HUES6 (cell line): Measurements from ENCODE around the gene COL5A1.

Experiments
- H3K27ac ChIP-seq: 2 replicates; pipeline ENCODE4 v1.7.0; 2013; ENCODE audit warnings: low read depth, mild to moderate bottlenecking, low read length, inconsistent platforms
- H3K27me3 ChIP-seq: 2 replicates; pipeline ENCODE4 v1.6.1; 2013; ENCODE audit warnings: low read length; ENCODE audit not compliant: control insufficient read depth, insufficient read depth
- H3K36me3 ChIP-seq: 2 replicates; pipeline ENCODE4 v1.6.1; 2013; ENCODE audit warnings: low read length; ENCODE audit not compliant: control insufficient read depth, insufficient read depth
- H3K4me1 ChIP-seq: 2 replicates; pipeline ENCODE4 v1.6.1; 2013; ENCODE audit warnings: low read length; ENCODE audit not compliant: control insufficient read depth, insufficient read depth
- H3K4me3 ChIP-seq: 2 replicates; pipeline ENCODE4 v1.5.1; 2013; ENCODE audit warnings: low read depth, low read length
- H3K9ac ChIP-seq: one replicate; pipeline ENCODE4 v1.6.1; 2013; ENCODE audit warnings: mild to moderate bottlenecking, low read length
- H3K9me3 ChIP-seq: 2 replicates; pipeline ENCODE4 v1.6.1; 2013; ENCODE audit warnings: low read depth, low read length; ENCODE audit not compliant: control insufficient read depth, insufficient read depth

Gene COL5A1

GRCh38 chr9:134843740-134844139, 202.1 kb downstream of the COL5A1 start:
- H3K4me3 ChIP-seq = no peak overlapping the region
- H3K36me3 ChIP-seq = peaks cover 6% of the 10 kb centered on the region; the same call in 1 of the 2 replicates
- H3K27me3 ChIP-seq = no peaks in the 10 kb centered on the region
- H3K27ac ChIP-seq = no peak overlapping the region
- H3K4me1 ChIP-seq = no peaks in the 10 kb centered on the region
- H3K9me3 ChIP-seq = peaks cover 9% of the 10 kb centered on the region
- H3K9ac ChIP-seq = no peak overlapping the region

DNA sequence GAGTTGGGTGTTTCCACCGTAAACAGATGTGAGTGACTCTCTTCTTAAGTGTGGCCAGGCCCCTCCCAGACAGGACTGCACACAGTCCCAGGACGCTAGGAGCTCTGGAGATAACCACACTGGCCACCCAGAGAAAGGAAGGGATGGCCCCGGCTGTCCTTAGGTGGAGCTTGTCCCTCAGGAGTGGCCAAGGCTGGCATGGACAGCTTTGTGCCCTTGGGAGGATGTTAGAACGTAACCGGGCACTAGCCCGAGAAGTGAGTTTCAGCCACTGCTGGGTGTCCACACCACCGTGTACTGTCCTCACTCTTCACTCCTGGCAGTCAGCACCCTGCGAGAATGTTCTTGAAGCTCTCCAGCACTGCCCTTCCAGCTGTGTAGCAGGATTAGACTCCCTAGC, 203.2 kb downstream of the COL5A1 start:
- Histone ChIP-seq H3K4me1 (no peaks in the 10 kb centered on the region), H3K36me3 (peaks cover 6% of the 10 kb centered on the region; the same call in 1 of the 2 replicates), H3K4me3 (no peak overlapping the region), H3K9ac (no peak overlapping the region), H3K27me3 (no peaks in the 10 kb centered on the region), H3K9me3 (peaks cover 17% of the 10 kb centered on the region), H3K27ac (no peak overlapping the region)

DNA sequence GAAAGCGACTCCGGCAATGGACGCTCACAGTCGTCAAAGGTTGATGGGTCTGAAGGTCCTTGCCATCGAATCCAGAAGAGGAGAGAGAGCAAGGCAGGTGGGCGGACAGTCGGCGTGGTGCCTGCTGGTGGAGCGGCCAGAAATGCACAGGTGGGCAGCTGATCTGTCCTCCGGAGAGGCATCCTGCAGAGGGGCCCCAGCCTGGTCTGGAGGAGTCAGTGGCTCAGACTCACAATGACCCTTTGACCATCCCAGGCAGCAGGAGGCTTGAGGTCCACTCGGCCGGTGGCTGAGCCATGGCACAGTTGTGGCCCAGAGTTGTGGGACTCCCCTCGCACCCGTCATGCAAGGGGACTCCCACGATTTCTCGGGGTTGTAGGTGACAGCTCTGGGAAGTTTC, 204.6 kb downstream of the COL5A1 start:
- Histone ChIP-seq H3K9ac (no peak overlapping the region), H3K9me3 (peaks cover 30% of the 10 kb centered on the region), H3K4me3 (no peak overlapping the region), H3K27ac (no peak overlapping the region), H3K27me3 (no peaks in the 10 kb centered on the region), H3K4me1 (no peaks in the 10 kb centered on the region), H3K36me3 (peaks cover 6% of the 10 kb centered on the region; the same call in 1 of the 2 replicates)

DNA sequence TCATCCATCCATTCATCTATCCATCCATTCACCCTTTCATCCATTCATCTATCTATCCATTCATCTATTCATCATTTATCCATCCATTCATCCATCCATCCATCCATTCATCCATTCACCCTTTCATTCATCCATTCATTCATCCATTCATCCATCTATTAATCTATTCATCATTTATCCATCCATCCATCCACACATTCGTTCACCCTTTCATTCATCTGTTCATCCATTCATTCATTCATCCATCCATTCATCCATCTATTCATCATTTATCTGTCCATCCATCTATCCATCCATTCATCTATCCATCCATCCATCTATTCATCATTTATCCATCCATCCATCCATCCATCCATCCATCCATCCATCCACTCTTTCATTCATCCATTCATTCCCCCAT, 205.1 kb downstream of the COL5A1 start:
- H3K4me3 ChIP-seq = no peak overlapping the region
- H3K36me3 ChIP-seq = peaks cover 3% of the 10 kb centered on the region; the same call in 1 of the 2 replicates
- no peaks in the 10 kb centered on the region for H3K27me3 ChIP-seq
- no peak overlapping the region for H3K9ac ChIP-seq
- H3K9me3 ChIP-seq = peaks cover 35% of the 10 kb centered on the region
- H3K27ac ChIP-seq = no peak overlapping the region
- no peaks in the 10 kb centered on the region for H3K4me1 ChIP-seq

GRCh38 chr9:134847138-134847537, 205.5 kb downstream of the COL5A1 start:
- H3K4me1 ChIP-seq = no peaks in the 10 kb centered on the region
- peaks cover 39% of the 10 kb centered on the region for H3K9me3 ChIP-seq
- H3K27me3 ChIP-seq = no peaks in the 10 kb centered on the region
- peaks cover 1% of the 10 kb centered on the region; the same call in 1 of the 2 replicates for H3K36me3 ChIP-seq
- no peak overlapping the region for H3K9ac ChIP-seq
- no peak overlapping the region for H3K4me3 ChIP-seq
- no peak overlapping the region for H3K27ac ChIP-seq

DNA sequence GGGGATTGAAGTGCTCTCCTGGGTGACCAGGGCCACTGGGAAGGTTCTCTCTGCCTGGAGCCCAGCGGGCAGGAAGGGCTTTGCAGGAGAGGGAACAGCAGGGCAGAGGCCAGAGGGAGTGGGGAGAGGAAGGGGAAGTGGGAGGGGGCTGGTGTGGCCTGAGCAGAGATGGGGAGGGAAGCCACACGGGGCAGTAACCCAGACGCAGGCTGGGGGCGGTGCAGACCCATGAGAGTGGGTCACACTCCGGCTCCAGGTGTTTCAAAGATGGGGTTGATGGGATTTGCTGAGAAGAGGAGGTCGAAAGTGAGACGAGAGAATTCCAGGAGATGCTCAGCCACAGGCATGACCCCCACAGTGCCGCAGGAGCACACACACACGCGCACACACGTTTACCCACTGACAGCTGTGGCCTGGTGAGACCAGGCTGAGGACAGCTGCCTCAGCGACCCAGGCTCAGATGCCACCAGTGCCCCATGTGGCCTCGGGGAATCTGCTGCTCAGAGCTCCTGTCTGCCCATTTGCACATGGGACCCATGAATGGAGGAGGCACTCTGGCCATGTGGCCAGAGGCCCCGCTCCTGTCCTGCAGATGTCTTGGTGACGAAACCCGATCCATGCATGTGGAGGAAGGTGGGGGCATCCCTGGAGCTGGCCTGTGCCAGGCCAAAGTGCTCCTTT, 206.3 kb downstream of the COL5A1 start:
- Histone ChIP-seq H3K4me3 (no peak overlapping the region), H3K9ac (no peak overlapping the region), H3K27ac (no peak overlapping the region), H3K9me3 (peaks cover 45% of the 10 kb centered on the region), H3K4me1 (no peaks in the 10 kb centered on the region), H3K36me3 (no peaks in the 10 kb centered on the region; the same call in 1 of the 2 replicates), H3K27me3 (no peaks in the 10 kb centered on the region)

DNA sequence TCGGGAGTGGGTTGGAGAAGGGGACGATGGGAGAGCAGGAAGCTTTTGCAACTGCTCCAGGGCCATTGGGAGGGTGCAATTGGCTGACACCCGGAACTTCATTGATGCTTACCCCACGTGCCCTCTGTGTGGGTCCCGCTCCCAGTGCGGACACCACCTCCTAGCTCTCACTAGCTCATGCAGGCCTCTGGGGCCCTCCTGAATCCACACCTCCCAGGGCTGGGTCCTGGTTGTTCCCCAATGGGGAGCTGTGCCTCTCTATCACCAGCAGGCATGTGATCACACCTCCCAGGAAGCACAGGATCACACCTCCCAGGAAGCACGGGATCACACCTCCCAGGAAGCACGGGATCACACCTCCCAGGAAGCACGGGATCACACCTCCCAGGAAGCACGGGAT, 206.9 kb downstream of the COL5A1 start:
- no peaks in the 10 kb centered on the region; the same call in 1 of the 2 replicates for H3K36me3 ChIP-seq
- no peak overlapping the region for H3K27ac ChIP-seq
- no peak overlapping the region for H3K9ac ChIP-seq
- H3K4me3 ChIP-seq = no peak overlapping the region
- peaks cover 45% of the 10 kb centered on the region for H3K9me3 ChIP-seq
- no peaks in the 10 kb centered on the region for H3K4me1 ChIP-seq
- no peaks in the 10 kb centered on the region for H3K27me3 ChIP-seq

- no peak overlapping the region for H3K27ac ChIP-seq
- H3K27me3 ChIP-seq = no peaks in the 10 kb centered on the region; the same call in 1 of the 2 replicates
- no peak overlapping the region for H3K4me3 ChIP-seq
- no peak overlapping the region for H3K9ac ChIP-seq
- no peaks in the 10 kb centered on the region for H3K4me1 ChIP-seq
- peaks cover 45% of the 10 kb centered on the region for H3K9me3 ChIP-seq
- H3K36me3 ChIP-seq = no peaks in the 10 kb centered on the region
Measured at GRCh38 chr9:134850611-134851010, 209.0 kb downstream of the COL5A1 start.

GRCh38 chr9:134851020-134851419, 209.4 kb downstream of the COL5A1 start:
- H3K27me3 ChIP-seq = no peaks in the 10 kb centered on the region; the same call in 1 of the 2 replicates
- no peak overlapping the region for H3K27ac ChIP-seq
- peaks cover 45% of the 10 kb centered on the region for H3K9me3 ChIP-seq
- H3K36me3 ChIP-seq = no peaks in the 10 kb centered on the region
- H3K4me1 ChIP-seq = no peaks in the 10 kb centered on the region
- no peak overlapping the region for H3K9ac ChIP-seq
- H3K4me3 ChIP-seq = no peak overlapping the region

- Histone ChIP-seq H3K9ac (no peak overlapping the region), H3K4me1 (no peaks in the 10 kb centered on the region), H3K36me3 (no peaks in the 10 kb centered on the region), H3K9me3 (peaks cover 43% of the 10 kb centered on the region), H3K4me3 (no peak overlapping the region), H3K27ac (no peak overlapping the region), H3K27me3 (no peaks in the 10 kb centered on the region; the same call in 1 of the 2 replicates)
Measured at GRCh38 chr9:134852906-134853654, 211.5 kb downstream of the COL5A1 start.

- Histone ChIP-seq H3K9me3 (peaks cover 35% of the 10 kb centered on the region), H3K36me3 (no peaks in the 10 kb centered on the region), H3K9ac (no peak overlapping the region), H3K27me3 (no peaks in the 10 kb centered on the region; the same call in 1 of the 2 replicates), H3K4me1 (no peaks in the 10 kb centered on the region), H3K4me3 (no peak overlapping the region), H3K27ac (no peak overlapping the region)
Measured at GRCh38 chr9:134853893-134854292, 212.3 kb downstream of the COL5A1 start.
